ENCODE data around the gene SVIL.

DNA sequence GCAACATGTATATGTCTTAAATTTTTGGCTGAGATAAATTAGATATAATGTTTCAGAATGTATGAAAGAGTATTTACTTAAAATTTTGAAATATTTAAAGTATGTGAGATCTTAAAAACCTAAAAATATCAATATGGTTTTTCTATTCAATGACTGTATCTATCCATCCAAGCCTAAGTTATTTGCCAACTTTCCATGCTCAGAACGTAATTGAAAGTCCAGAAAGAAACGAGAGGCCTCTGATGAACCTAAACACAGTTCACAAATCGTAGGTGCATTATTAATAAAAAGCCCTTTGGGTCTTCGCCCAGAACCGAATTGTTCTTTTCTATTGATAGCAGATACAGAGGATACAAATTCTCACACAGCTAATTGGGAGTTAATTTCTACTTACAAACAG is 6.5 kb downstream of the SVIL start:
- no peak for TF ChIP-seq CEBPB (IDR thresholded peaks at IDR 0.05)
- TF ChIP-seq, protein P1, sequence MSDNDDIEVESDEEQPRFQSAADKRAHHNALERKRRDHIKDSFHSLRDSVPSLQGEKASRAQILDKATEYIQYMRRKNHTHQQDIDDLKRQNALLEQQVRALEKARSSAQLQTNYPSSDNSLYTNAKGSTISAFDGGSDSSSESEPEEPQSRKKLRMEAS (IDR thresholded peaks at IDR 0.05) = no peak
- no peak for TF ChIP-seq CREB1 (IDR thresholded peaks at IDR 0.05; ENCODE audit: low read depth)
- no peak for TF ChIP-seq EP300 (IDR thresholded peaks at IDR 0.05; ENCODE audit: borderline replicate concordance)
- no peak for TF ChIP-seq RAD21 (IDR thresholded peaks at IDR 0.05; ENCODE audit: low read depth)
- TF ChIP-seq FOXM1 (IDR thresholded peaks at IDR 0.05; ENCODE audit: borderline replicate concordance, low read depth) = no peak
- TF ChIP-seq, protein P2, sequence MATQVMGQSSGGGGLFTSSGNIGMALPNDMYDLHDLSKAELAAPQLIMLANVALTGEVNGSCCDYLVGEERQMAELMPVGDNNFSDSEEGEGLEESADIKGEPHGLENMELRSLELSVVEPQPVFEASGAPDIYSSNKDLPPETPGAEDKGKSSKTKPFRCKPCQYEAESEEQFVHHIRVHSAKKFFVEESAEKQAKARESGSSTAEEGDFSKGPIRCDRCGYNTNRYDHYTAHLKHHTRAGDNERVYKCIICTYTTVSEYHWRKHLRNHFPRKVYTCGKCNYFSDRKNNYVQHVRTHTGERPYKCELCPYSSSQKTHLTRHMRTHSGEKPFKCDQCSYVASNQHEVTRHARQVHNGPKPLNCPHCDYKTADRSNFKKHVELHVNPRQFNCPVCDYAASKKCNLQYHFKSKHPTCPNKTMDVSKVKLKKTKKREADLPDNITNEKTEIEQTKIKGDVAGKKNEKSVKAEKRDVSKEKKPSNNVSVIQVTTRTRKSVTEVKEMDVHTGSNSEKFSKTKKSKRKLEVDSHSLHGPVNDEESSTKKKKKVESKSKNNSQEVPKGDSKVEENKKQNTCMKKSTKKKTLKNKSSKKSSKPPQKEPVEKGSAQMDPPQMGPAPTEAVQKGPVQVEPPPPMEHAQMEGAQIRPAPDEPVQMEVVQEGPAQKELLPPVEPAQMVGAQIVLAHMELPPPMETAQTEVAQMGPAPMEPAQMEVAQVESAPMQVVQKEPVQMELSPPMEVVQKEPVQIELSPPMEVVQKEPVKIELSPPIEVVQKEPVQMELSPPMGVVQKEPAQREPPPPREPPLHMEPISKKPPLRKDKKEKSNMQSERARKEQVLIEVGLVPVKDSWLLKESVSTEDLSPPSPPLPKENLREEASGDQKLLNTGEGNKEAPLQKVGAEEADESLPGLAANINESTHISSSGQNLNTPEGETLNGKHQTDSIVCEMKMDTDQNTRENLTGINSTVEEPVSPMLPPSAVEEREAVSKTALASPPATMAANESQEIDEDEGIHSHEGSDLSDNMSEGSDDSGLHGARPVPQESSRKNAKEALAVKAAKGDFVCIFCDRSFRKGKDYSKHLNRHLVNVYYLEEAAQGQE (IDR thresholded peaks at IDR 0.05; ENCODE audit: low read depth) = no peak
- TF ChIP-seq EGR1 (IDR thresholded peaks at IDR 0.05) = no peak
- TF ChIP-seq TCF12 (IDR thresholded peaks at IDR 0.05; ENCODE audit: low read depth) = no peak
- no peak for TF ChIP-seq TAF1 (IDR thresholded peaks at IDR 0.05; ENCODE audit: low read depth)
- no peak for TF ChIP-seq YY1 (IDR thresholded peaks at IDR 0.05; ENCODE audit: low read depth)
- no peak for TF ChIP-seq ZBTB7A (IDR thresholded peaks at IDR 0.05; ENCODE audit: low read depth)
